Measurements from ENCODE around the gene RASEF. TPM values are rescaled to one million over a fixed set of nuclear protein-coding genes. Genes with fewer than 3 reads are reported as not detected.

Gene RASEF
- total and polyA plus RNA-seq, 2 of the 4 experiments (the other 2 are of a cell fraction) = under 0.01 to 0.05 TPM

DNA sequence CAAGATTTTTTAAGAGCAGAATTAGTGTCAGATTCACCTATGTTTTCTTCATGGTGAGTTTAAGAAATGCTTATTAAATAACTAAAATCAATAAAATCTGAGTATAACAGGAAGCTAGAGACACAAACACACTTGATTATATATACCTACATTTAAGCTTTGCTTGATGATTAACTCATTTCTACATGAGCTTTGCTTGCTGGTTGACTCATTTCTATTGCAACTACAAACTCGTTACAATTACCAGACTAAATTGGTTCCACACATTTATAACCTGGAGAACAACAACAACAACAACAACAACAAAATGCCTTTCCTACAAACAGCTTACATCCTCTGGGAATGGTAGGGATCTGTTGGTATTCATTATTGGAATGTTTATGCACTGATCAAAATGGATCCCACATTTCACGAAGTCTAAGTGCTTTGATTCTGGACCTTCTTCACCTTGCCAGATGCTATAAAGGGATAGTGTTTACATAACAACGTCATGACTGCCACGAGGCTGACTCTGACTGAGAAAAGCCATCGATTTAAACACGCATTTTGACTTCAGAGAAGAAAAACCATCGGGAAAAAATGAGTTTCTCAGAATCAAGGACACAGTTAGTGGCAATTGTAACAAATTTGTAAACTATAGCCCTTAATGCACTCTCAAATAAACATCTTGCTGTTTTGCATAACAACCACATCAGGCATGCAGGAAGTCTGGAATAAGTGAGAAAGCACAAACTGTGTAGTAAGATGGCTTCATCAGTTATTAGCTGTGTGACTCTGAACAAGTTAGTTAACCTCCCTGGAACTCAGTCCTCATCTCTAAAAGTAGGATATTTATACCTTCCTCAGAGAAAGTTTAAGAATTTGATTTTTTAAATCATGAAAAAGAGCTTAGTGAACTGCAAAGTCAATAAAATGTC, 49.8 kb downstream of the RASEF start:
- Histone ChIP-seq H4K8ac (ENCODE audit: low read depth in 2 of 2, low read length in 2 of 2) (peak overlapping the region in 1 of 2 experiments; percentile 45; a peak in 2 of 4 replicates), H2BK120ac (ENCODE audit: low read depth, low read length) (peak overlapping the region; percentile 91), H3K4me3 (ENCODE audit: insufficient read depth, low read depth, low read length) (no peak overlapping the region), H3K18ac (ENCODE audit: low read depth, low read length) (peak overlapping the region; percentile 68), H4K20me1 (ENCODE audit: insufficient read depth, low read length) (peaks cover 3% of the 10 kb centered on the region; the same call in 1 of the 2 replicates), H2BK20ac (ENCODE audit: low read depth, low read length) (peak overlapping the region; percentile 86), H3K9ac (ENCODE audit: low read depth, low read length) (no peak overlapping the region), H4K91ac (ENCODE audit: insufficient read depth, low read depth, low read length) (peak overlapping the region; percentile 67; the same call in 1 of the 2 replicates), H3K79me1 (ENCODE audit: low read depth in 1 of 2, low read length in 2 of 2) (no peaks in the 10 kb centered on the region), H2AK5ac (ENCODE audit: low read depth, low read length) (peak overlapping the region; percentile 47; the same call in 1 of the 2 replicates), H3K9me3 (ENCODE audit: control insufficient read depth, insufficient read depth, low read length) (no peaks in the 10 kb centered on the region), H3K4me2 (ENCODE audit: low read depth, low read length) (peak overlapping the region; percentile 27; the same call in 1 of the 2 replicates), H3K4ac (ENCODE audit: low read depth, low read length) (peak overlapping the region; percentile 67), H3K36me3 (ENCODE audit: control insufficient read depth, insufficient read depth, low read length) (no peaks in the 10 kb centered on the region), H2AK9ac (replicated peaks; ENCODE audit: low read depth, low read length, poor library complexity) (no peak overlapping the region), H3K4me1 (ENCODE audit: control insufficient read depth, insufficient read depth, low read length) (peaks cover 7% of the 10 kb centered on the region), H3K56ac (ENCODE audit: extremely low read depth, insufficient read depth, low read length) (peak overlapping the region; percentile 48; the same call in 1 of the 2 replicates), H2AFZ (replicated peaks; ENCODE audit: low read length, poor library complexity) (no peak overlapping the region), H4K5ac (ENCODE audit: low read depth, low read length) (no peak overlapping the region; the same call in 1 of the 2 replicates), H2BK15ac (ENCODE audit: low read depth, low read length) (peak overlapping the region; percentile 71; the same call in 2 of the 3 replicates), H3K27ac (ENCODE audit: insufficient read depth, low read length) (peak overlapping the region; percentile 31; the same call in 1 of the 2 replicates), H3K9me1 (ENCODE audit: insufficient read depth, low read length) (no peaks in the 10 kb centered on the region; the same call in 1 of the 2 replicates), H2BK5ac (ENCODE audit: low read depth, low read length, poor library complexity, severe bottlenecking) (peak overlapping the region; percentile 81), H3K23ac (ENCODE audit: low read depth, low read length) (peak overlapping the region; percentile 44), H3K27me3 (ENCODE audit: control insufficient read depth, insufficient read depth, low read length) (no peaks in the 10 kb centered on the region), H3K14ac (replicated peaks; ENCODE audit: low read depth, low read length) (peak overlapping the region; percentile 58; the same call in 1 of the 2 replicates)
- TF ChIP-seq SMC3 (IDR thresholded peaks at IDR 0.05; ENCODE audit: low read depth, low read length) (no peak), MAZ (IDR thresholded peaks at IDR 0.05; ENCODE audit: borderline replicate concordance, low read depth, low read length) (no peak), NFE2L2 (IDR thresholded peaks at IDR 0.05; ENCODE audit: low read depth, low read length) (no peak), RAD21 (IDR thresholded peaks at IDR 0.05; ENCODE audit: low read length) (no peak), CEBPB (IDR thresholded peaks at IDR 0.05; ENCODE audit: low read depth, low read length) (no peak), MXI1 (IDR thresholded peaks at IDR 0.05; ENCODE audit: borderline replicate concordance, low read depth, low read length) (no peak), CHD1 (IDR thresholded peaks at IDR 0.05; ENCODE audit: low read depth, low read length) (no peak)
- TF ChIP-seq, protein P1, sequence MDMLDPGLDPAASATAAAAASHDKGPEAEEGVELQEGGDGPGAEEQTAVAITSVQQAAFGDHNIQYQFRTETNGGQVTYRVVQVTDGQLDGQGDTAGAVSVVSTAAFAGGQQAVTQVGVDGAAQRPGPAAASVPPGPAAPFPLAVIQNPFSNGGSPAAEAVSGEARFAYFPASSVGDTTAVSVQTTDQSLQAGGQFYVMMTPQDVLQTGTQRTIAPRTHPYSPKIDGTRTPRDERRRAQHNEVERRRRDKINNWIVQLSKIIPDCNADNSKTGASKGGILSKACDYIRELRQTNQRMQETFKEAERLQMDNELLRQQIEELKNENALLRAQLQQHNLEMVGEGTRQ (IDR thresholded peaks at IDR 0.05; ENCODE audit: low read depth, low read length) = no peak
- BruUV-seq (replicated peaks) = no TSS peak
- DNase-seq (peak; percentile 83), ATAC-seq (ENCODE audit: low read depth) (peak; percentile 43)
- ChIA-PET CTCF (interaction anchor here (0.9 kb wide), 1 partner anchor 406 kb away, joined by 4 read pairs; no protein-coding TSS in a partner anchor), POLR2A (ENCODE audit: unreplicated experiment) (interaction anchor here (0.6 kb wide), 1 partner anchor 19 kb away, joined by 3 read pairs; no protein-coding TSS in a partner anchor)
- dilution Hi-C loops (cut with HindIII; ENCODE audit: low sequenced_read_pairs, unreplicated experiment) = no loop called here
- WGBS, 2 experiments (ENCODE audit: extremely low coverage in 2 of 2, insufficient read length in 1 of 2) = 37% methylated on average over 2 of the region's 7 CpGs; no CpG with 5 or more reads in 1 of the 2 experiments
- intact Hi-C loops (cut with micrococcal nuclease) = no loop called here
- in situ Hi-C loops (cut with MboI; ENCODE audit: low sequenced_read_pairs) = no loop called here
